Testis (tissue), 3 donors: ENCODE results near the gene PTPN2. TPM values are rescaled to one million over a fixed set of nuclear protein-coding genes. Genes with fewer than 3 reads are reported as not detected.
"Not testable (repeated sequence)": the region's sequence is repeated elsewhere in the genome, so short reads cannot be mapped to it uniquely, and the experiment has no call there.

Experiments used
- DNase-seq: peaks from one replicate; pipeline ENCODE4 v3.0.0-alpha.2; 2019
- H3K27ac ChIP-seq, 2 donors: fragments of 200-600 bp; sonication (generic); one replicate each; pipeline ENCODE4 v1.5.1; 2019
- H3K27me3 ChIP-seq: fragments of 200-600 bp; sonication (generic); one replicate; pipeline ENCODE4 v1.5.1; 2019
- H3K36me3 ChIP-seq: fragments of 200-600 bp; sonication (generic); one replicate; pipeline ENCODE4 v1.5.1; 2017; ENCODE audit warnings: low read depth; ENCODE audit errors: missing control alignments
- H3K4me1 ChIP-seq: fragments of 200-600 bp; sonication (generic); one replicate; pipeline ENCODE4 v1.5.1; 2019
- H3K4me3 ChIP-seq, 2 donors: fragments of 200-600 bp; sonication (generic); one replicate each; pipeline ENCODE4 v1.5.1; 2017 to 2019
- H3K9me3 ChIP-seq: fragments of 200-600 bp; sonication (generic); one replicate; pipeline ENCODE4 v1.5.1; 2017
- CTCF ChIP-seq, 3 experiments: fragments of 450-650 bp in 2 of 3; fragments of 200-600 bp in 1 of 3; sonication (generic) in 1 of 3; IDR thresholded peaks; one replicate each; pipeline ENCODE4 v1.5.1; 2016 to 2019; ENCODE audit warnings: antibody characterized with exemption in 3 of 3, mild to moderate bottlenecking in 2 of 3, moderate library complexity in 1 of 3
- POLR2A ChIP-seq: fragments of 450-650 bp; IDR thresholded peaks from one replicate; pipeline ENCODE4 v1.6.1; 2017; ENCODE audit warnings: antibody characterized with exemption, mild to moderate bottlenecking, moderate library complexity
- WGBS, 2 donors: methylation state at CpG; one replicate each; pipeline ENCODE4 v1.1.5; 2018; 5-methylcytosine and 5-hydroxymethylcytosine counted together
- intact Hi-C: fragments of 100-400 bp; cut with DNase I; formaldehyde crosslinking; loops from one replicate; pipeline ENCODE4 v1.15.1; 2023; ENCODE audit warnings: low total_unique reads
- polyA plus RNA-seq: library from polyadenylated mRNA; stranded (reverse); fragments of 350-450 nt; fragmentation: Illumina TruSeq; extraction: RNeasy Lipid Tissue Mini Kit (QIAGEN cat#74804); gene quantifications from one replicate; pipeline ENCODE4 v1.2.3, GENCODE V29; 2014; ENCODE audit warnings: low read depth, low replicate concordance; ENCODE audit not compliant: insufficient read depth
- total RNA-seq, 2 donors: library from RNA; depleted of rRNA; stranded (reverse); fragments of >200 nt; gene quantifications; one replicate each; pipeline ENCODE4 v1.2.3, GENCODE V29; 2016

The PTPN2 gene
- total and polyA plus RNA-seq, 3 donors from 2014 or later = 24.5 to 41.5 (median 37.4) TPM

- Histone ChIP-seq H3K27me3 (no peaks in the 10 kb centered on the region), H3K9me3 (no peaks in the 10 kb centered on the region), H3K27ac (no peak overlapping the region), H3K36me3 (no peaks in the 10 kb centered on the region), H3K4me3 (no peak overlapping the region), H3K4me1 (peaks cover 26% of the 10 kb centered on the region)
- TF ChIP-seq CTCF (IDR thresholded peaks at IDR 0.05) (no peak), POLR2A (no peak)
- 67 to 74% methylated on average over 2 of the region's 2 CpGs for WGBS, 2 donors
- intact Hi-C loops = no loop called here
- DNase-seq = no peak
These were observed 3.5 kb downstream of the PTPN2 start for GRCh38 chr18:12880541-12880910.

- DNase-seq = no peak
- Histone ChIP-seq H3K36me3 (no peaks in the 10 kb centered on the region), H3K9me3 (no peaks in the 10 kb centered on the region), H3K27ac (no peak overlapping the region), H3K27me3 (no peaks in the 10 kb centered on the region), H3K4me3 (no peak overlapping the region), H3K4me1 (peaks cover 20% of the 10 kb centered on the region)
- no peak for TF ChIP-seq POLR2A
- TF ChIP-seq CTCF (IDR thresholded peaks at IDR 0.05) = no peak
- WGBS, 2 donors = 73 to 77% methylated on average over 8 of the region's 8 CpGs
- intact Hi-C loops = no loop called here
These were observed 4.0 kb downstream of the PTPN2 start for GRCh38 chr18:12879840-12880540.

GRCh38 chr18:12874992-12875391 lies 9.0 kb downstream of the PTPN2 start:
- DNase-seq, H3K27me3 ChIP-seq, H3K27ac ChIP-seq, H3K4me1 ChIP-seq, H3K36me3 ChIP-seq, H3K4me3 ChIP-seq, H3K9me3 ChIP-seq, intact Hi-C loops: not testable (repeated sequence)
- WGBS, 2 donors = 44 to 49% methylated on average over 2 of the region's 2 CpGs

GRCh38 chr18:12873961-12874567 lies 10.0 kb downstream of the PTPN2 start:
- H3K27me3 ChIP-seq, intact Hi-C loops, H3K4me3 ChIP-seq, H3K9me3 ChIP-seq, DNase-seq, H3K27ac ChIP-seq, H3K4me1 ChIP-seq, H3K36me3 ChIP-seq: not testable (repeated sequence)
- 97% methylated on average over 12 of the region's 48 CpGs; no CpG with 5 or more reads in 1 of the 2 donors for WGBS, 2 donors

GRCh38 chr18:12872408-12872807 lies 11.6 kb downstream of the PTPN2 start:
- WGBS, 2 donors = 82 to 85% methylated on average over 5 of the region's 5 CpGs
- no peaks in the 10 kb centered on the region for H3K27me3 ChIP-seq
- no peaks in the 10 kb centered on the region for H3K36me3 ChIP-seq
- intact Hi-C loops = no loop called here
- no peak for DNase-seq
- no peaks in the 10 kb centered on the region for H3K9me3 ChIP-seq
- no peak overlapping the region for H3K4me3 ChIP-seq
- no peak for TF ChIP-seq CTCF (IDR thresholded peaks at IDR 0.05)
- TF ChIP-seq POLR2A = no peak
- H3K4me1 ChIP-seq = no peaks in the 10 kb centered on the region
- no peak overlapping the region for H3K27ac ChIP-seq

- H3K27me3 ChIP-seq = no peaks in the 10 kb centered on the region
- 96% methylated on average over 12 of the region's 12 CpGs for WGBS, 2 donors
- intact Hi-C loops = no loop called here
- no peak overlapping the region for H3K4me3 ChIP-seq
- no peak overlapping the region for H3K27ac ChIP-seq
- TF ChIP-seq CTCF (IDR thresholded peaks at IDR 0.05) (no peak), POLR2A (no peak)
- no peaks in the 10 kb centered on the region for H3K9me3 ChIP-seq
- H3K36me3 ChIP-seq = no peaks in the 10 kb centered on the region
- H3K4me1 ChIP-seq = no peaks in the 10 kb centered on the region
- DNase-seq = no peak
These were observed 15.5 kb downstream of the PTPN2 start for GRCh38 chr18:12868576-12868975.
